Liver (tissue), 9 donors: ENCODE data around the gene CAMK1D. TPM values are rescaled to one million over a fixed set of nuclear protein-coding genes. Genes with fewer than 3 reads are reported as not detected.

ENCODE experiments used
- DNase-seq: peaks from one replicate; pipeline ENCODE4 v3.0.0-alpha.2; 2017; ENCODE audit warnings: low spot score
- H3K27ac ChIP-seq, 2 donors: one replicate each; pipeline ENCODE4 v1.7.0; 2013; ENCODE audit warnings: inconsistent platforms in 2 of 2, low read length in 2 of 2, control low read depth in 1 of 2, low read depth in 1 of 2, mild to moderate bottlenecking in 1 of 2
- H3K27me3 ChIP-seq, 4 donors: one replicate each; pipeline versions ENCODE4 v1.6.1 to v1.7.0; 2013; ENCODE audit warnings: low read length in 3 of 4, inconsistent platforms in 1 of 4, mild to moderate bottlenecking in 1 of 4, moderate library complexity in 1 of 4; ENCODE audit not compliant: control insufficient read depth in 4 of 4, insufficient read depth in 4 of 4
- H3K36me3 ChIP-seq, 4 donors: one replicate each; pipeline versions ENCODE4 v1.6.1 to v1.7.0; 2013; ENCODE audit warnings: low read length in 3 of 4, mild to moderate bottlenecking in 3 of 4, low read depth in 1 of 4, moderate library complexity in 1 of 4; ENCODE audit not compliant: control insufficient read depth in 4 of 4, insufficient read depth in 3 of 4
- H3K4me1 ChIP-seq, 4 donors: one replicate each; pipeline versions ENCODE4 v1.6.1 to v1.7.0; 2013; ENCODE audit warnings: low read length in 3 of 4, mild to moderate bottlenecking in 3 of 4, moderate library complexity in 1 of 4; ENCODE audit not compliant: control insufficient read depth in 4 of 4, insufficient read depth in 4 of 4
- H3K4me3 ChIP-seq, 3 donors: one replicate each; pipeline versions ENCODE4 v1.6.1 to v1.7.0; 2013; ENCODE audit warnings: low read length in 3 of 3, control low read depth in 1 of 3, low read depth in 1 of 3, mild to moderate bottlenecking in 1 of 3
- H3K9ac ChIP-seq, 2 donors: one replicate each; pipeline ENCODE4 v1.7.0; 2013; ENCODE audit warnings: low read length in 2 of 2, mild to moderate bottlenecking in 2 of 2, moderate library complexity in 2 of 2, control low read depth in 1 of 2, low read depth in 1 of 2
- H3K9me3 ChIP-seq, 4 donors: one replicate each; pipeline versions ENCODE4 v1.6.1 to v1.7.0; 2013; ENCODE audit warnings: low read length in 3 of 4; ENCODE audit not compliant: control insufficient read depth in 4 of 4
- ATF3 ChIP-seq: IDR thresholded peaks from 2 replicates; pipeline ENCODE4 v1.6.1; 2016; ENCODE audit warnings: antibody characterized with exemption
- CTCF ChIP-seq: fragments of 150-350 bp; IDR thresholded peaks from 2 replicates; pipeline ENCODE4 v1.5.1; 2017; ENCODE audit warnings: improper control_type of control experiment, low read depth, low read length; ENCODE audit not compliant: missing input control
- EGR1 ChIP-seq, 2 donors: IDR thresholded peaks; 2 replicates each; pipeline ENCODE4 v1.6.1; 2016 to 2018; ENCODE audit warnings: antibody characterized with exemption in 2 of 2, low read depth in 2 of 2
- FOXA1 ChIP-seq: IDR thresholded peaks from 2 replicates; pipeline ENCODE4 v1.6.1; 2016; ENCODE audit warnings: antibody characterized with exemption
- FOXA2 ChIP-seq: IDR thresholded peaks from 2 replicates; pipeline ENCODE4 v1.6.1; 2016; ENCODE audit warnings: antibody characterized with exemption
- GABPA ChIP-seq, 2 donors: IDR thresholded peaks in 1 of 2; conservative IDR thresholded peaks in 1 of 2; 2 replicates each; pipeline ENCODE4 v1.6.1; 2016; ENCODE audit warnings: antibody characterized with exemption in 2 of 2, mild to moderate bottlenecking in 1 of 2, moderate library complexity in 1 of 2
- HNF4A ChIP-seq, 2 donors: conservative IDR thresholded peaks; 2 replicates each; pipeline ENCODE4 v1.6.1; 2016; ENCODE audit warnings: antibody characterized with exemption in 2 of 2, mild to moderate bottlenecking in 2 of 2
- HNF4G ChIP-seq: IDR thresholded peaks from 2 replicates; pipeline ENCODE4 v1.6.1; 2016; ENCODE audit warnings: antibody characterized with exemption
- JUND ChIP-seq, 2 donors: IDR thresholded peaks; 2 replicates each; pipeline ENCODE4 v1.6.1; 2016; ENCODE audit warnings: antibody characterized with exemption in 2 of 2
- MAX ChIP-seq: IDR thresholded peaks from 2 replicates; pipeline ENCODE4 v1.6.1; 2016; ENCODE audit warnings: antibody characterized with exemption
- NR2F2 ChIP-seq: IDR thresholded peaks from 2 replicates; pipeline ENCODE4 v1.6.1; 2016; ENCODE audit warnings: antibody characterized with exemption
- RAD21 ChIP-seq, 2 donors: IDR thresholded peaks; 2 replicates each; pipeline ENCODE4 v1.6.1; 2016; ENCODE audit warnings: antibody characterized with exemption in 2 of 2, mild to moderate bottlenecking in 2 of 2
- REST ChIP-seq: IDR thresholded peaks from 2 replicates; pipeline ENCODE4 v1.6.1; 2016; ENCODE audit warnings: antibody characterized with exemption, mild to moderate bottlenecking
- RXRA ChIP-seq, 2 donors: IDR thresholded peaks; 2 replicates each; pipeline ENCODE4 v1.6.1; 2017 to 2018; ENCODE audit warnings: antibody characterized with exemption in 2 of 2, mild to moderate bottlenecking in 1 of 2
- SP1 ChIP-seq: IDR thresholded peaks from 2 replicates; pipeline ENCODE4 v1.6.1; 2018; ENCODE audit warnings: antibody characterized with exemption, mild to moderate bottlenecking
- TAF1 ChIP-seq: conservative IDR thresholded peaks from 2 replicates; pipeline ENCODE4 v1.6.1; 2016; ENCODE audit warnings: antibody characterized with exemption, mild to moderate bottlenecking
- YY1 ChIP-seq: IDR thresholded peaks from 2 replicates; pipeline ENCODE4 v1.6.1; 2016; ENCODE audit warnings: antibody characterized with exemption, mild to moderate bottlenecking
- ZBTB33 ChIP-seq: IDR thresholded peaks from 2 replicates; pipeline ENCODE4 v1.6.1; 2016; ENCODE audit warnings: antibody characterized with exemption
- WGBS: extraction: QIAGEN DNeasy Blood & Tissue Kit; methylation state at CpG from one replicate; pipeline ENCODE4 v1.1.7; 2013; 5-methylcytosine and 5-hydroxymethylcytosine counted together
- polyA plus RNA-seq, 2 donors: library from polyadenylated mRNA; stranded (reverse) in 1 of 2; unstranded in 1 of 2; fragments of 200-250 nt in 1 of 2; fragments of >200 nt in 1 of 2; fragmentation: Nextera tagmentation in 1 of 2; extraction: Ambion mirVana in 1 of 2; gene quantifications; one replicate each; pipeline versions ENCODE4 v1.2.1 to v1.2.3, GENCODE V29; 2013 to 2015
- total RNA-seq, 2 donors: library from RNA; depleted of rRNA; stranded (reverse); fragments of >200 nt; gene quantifications; one replicate each; pipeline ENCODE4 v1.2.3, GENCODE V29; 2014
- donor health status: healthy.
- donor health status: healthy.
- donor health status: healthy.
- donor health status: healthy.
- donor health status: healthy.

CAMK1D gene
- total and polyA plus RNA-seq, 4 donors, result 2.7 to 10.1 (median 4.2) TPM

GRCh38 chr10:12504628-12505027, 155.3 kb downstream of the CAMK1D start:
- Histone ChIP-seq H3K27me3 (no peaks in the 10 kb centered on the region), H3K9me3 (no peaks in the 10 kb centered on the region), H3K9ac (no peak overlapping the region), H3K4me1 (peaks cover 3 to 17% (median 12%) of the 10 kb centered on the region in 4 donors), H3K27ac (no peak overlapping the region), H3K4me3 (no peak overlapping the region), H3K36me3 (no peaks in the 10 kb centered on the region)
- WGBS, result 96% methylated on average over 10 of the region's 10 CpGs
- no peak for DNase-seq
- no peak for TF ChIP-seq JUND (IDR thresholded peaks at IDR 0.05)
- TF ChIP-seq EGR1 (IDR thresholded peaks at IDR 0.05; ENCODE audit: low read depth in 2 of 2), result no peak
- TF ChIP-seq MAX, result no peak
- TF ChIP-seq CTCF, result no peak
- TF ChIP-seq HNF4A (conservative IDR thresholded peaks at IDR 0.05), result no peak
- TF ChIP-seq SP1, result no peak
- TF ChIP-seq TAF1, result no peak
- no peak for TF ChIP-seq HNF4G
- TF ChIP-seq ZBTB33, result no peak
- no peak for TF ChIP-seq GABPA (IDR thresholded peaks at IDR 0.05 in 1 of 2, conservative IDR thresholded peaks at IDR 0.05 in 1 of 2)
- TF ChIP-seq RAD21 (IDR thresholded peaks at IDR 0.05), result no peak
- no peak for TF ChIP-seq REST
- no peak for TF ChIP-seq FOXA1
- no peak for TF ChIP-seq RXRA (IDR thresholded peaks at IDR 0.05)
- no peak for TF ChIP-seq ATF3
- TF ChIP-seq NR2F2, result no peak
- no peak for TF ChIP-seq YY1
- TF ChIP-seq FOXA2, result no peak

GRCh38 chr10:12505683-12506082, 156.3 kb downstream of the CAMK1D start:
- no peak for DNase-seq

More at GRCh38 chr10:12505683-12506082, 156.3 kb downstream of the CAMK1D start:
- H3K36me3 ChIP-seq, result no peaks in the 10 kb centered on the region
- H3K9me3 ChIP-seq, result no peaks in the 10 kb centered on the region
- no peak overlapping the region for H3K27ac ChIP-seq
- H3K9ac ChIP-seq, result no peak overlapping the region
- H3K4me1 ChIP-seq, result peaks cover 0 to 7% (median 3%) of the 10 kb centered on the region in 4 donors
- TF ChIP-seq RAD21 (IDR thresholded peaks at IDR 0.05) (no peak), HNF4G (no peak), EGR1 (IDR thresholded peaks at IDR 0.05; ENCODE audit: low read depth in 2 of 2) (no peak)
- no peaks in the 10 kb centered on the region for H3K27me3 ChIP-seq
- 98% methylated on average over 6 of the region's 6 CpGs for WGBS
- no peak overlapping the region for H3K4me3 ChIP-seq
